ENCODE measurements around the gene MYG1.
"Not testable (repeated sequence)": the region's sequence is repeated elsewhere in the genome, so short reads cannot be mapped to it uniquely, and the experiment has no call there.

The MYG1 gene

GRCh38 chr12:53279888-53280498 lies 19.5 kb upstream of the MYG1 start:
- DNase-seq (ENCODE audit: low read depth in 3 of 3, low spot score in 1 of 3), result no peak

- DNase-seq (ENCODE audit: low read depth in 3 of 3, low spot score in 1 of 3), result no peak
Observed at GRCh38 chr12:53286448-53286847, 13.0 kb upstream of the MYG1 start.

GRCh38 chr12:53287741-53288216 lies 11.7 kb upstream of the MYG1 start:
- peak; percentile 40 to 56 (median 54) for DNase-seq (ENCODE audit: low read depth in 3 of 3, low spot score in 1 of 3)

- no peak for DNase-seq (ENCODE audit: low read depth in 3 of 3, low spot score in 1 of 3)
Observed at GRCh38 chr12:53288322-53288721, 11.2 kb upstream of the MYG1 start.

GRCh38 chr12:53289891-53290290 lies 9.6 kb upstream of the MYG1 start:
- DNase-seq (ENCODE audit: low read depth in 3 of 3, low spot score in 1 of 3), result no peak

DNA sequence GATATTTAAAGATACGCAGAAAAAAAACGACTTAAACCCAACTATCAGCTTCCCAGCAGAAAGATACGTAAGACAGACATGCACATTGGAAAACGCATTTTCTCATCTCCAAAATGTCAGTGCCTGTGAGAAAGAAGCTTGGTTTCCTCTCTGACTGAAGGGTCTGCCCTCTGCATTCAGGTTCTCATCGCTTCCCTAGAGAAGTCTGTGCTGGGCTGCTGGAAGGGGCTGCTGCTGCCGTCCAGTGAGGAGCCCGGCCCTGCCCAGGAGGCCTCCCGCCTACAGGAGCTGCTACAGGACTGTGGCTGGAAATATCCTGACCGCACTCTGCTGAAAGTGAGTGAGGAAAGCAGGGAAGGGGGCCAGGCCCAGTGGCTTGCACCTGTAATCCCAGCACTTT lies 8.8 kb upstream of the MYG1 start:
- DNase-seq (ENCODE audit: low read depth in 3 of 3, low spot score in 1 of 3), result no peak

- no peak for DNase-seq (ENCODE audit: low read depth in 3 of 3, low spot score in 1 of 3)
Observed at GRCh38 chr12:53292426-53292825, 7.1 kb upstream of the MYG1 start.

DNA sequence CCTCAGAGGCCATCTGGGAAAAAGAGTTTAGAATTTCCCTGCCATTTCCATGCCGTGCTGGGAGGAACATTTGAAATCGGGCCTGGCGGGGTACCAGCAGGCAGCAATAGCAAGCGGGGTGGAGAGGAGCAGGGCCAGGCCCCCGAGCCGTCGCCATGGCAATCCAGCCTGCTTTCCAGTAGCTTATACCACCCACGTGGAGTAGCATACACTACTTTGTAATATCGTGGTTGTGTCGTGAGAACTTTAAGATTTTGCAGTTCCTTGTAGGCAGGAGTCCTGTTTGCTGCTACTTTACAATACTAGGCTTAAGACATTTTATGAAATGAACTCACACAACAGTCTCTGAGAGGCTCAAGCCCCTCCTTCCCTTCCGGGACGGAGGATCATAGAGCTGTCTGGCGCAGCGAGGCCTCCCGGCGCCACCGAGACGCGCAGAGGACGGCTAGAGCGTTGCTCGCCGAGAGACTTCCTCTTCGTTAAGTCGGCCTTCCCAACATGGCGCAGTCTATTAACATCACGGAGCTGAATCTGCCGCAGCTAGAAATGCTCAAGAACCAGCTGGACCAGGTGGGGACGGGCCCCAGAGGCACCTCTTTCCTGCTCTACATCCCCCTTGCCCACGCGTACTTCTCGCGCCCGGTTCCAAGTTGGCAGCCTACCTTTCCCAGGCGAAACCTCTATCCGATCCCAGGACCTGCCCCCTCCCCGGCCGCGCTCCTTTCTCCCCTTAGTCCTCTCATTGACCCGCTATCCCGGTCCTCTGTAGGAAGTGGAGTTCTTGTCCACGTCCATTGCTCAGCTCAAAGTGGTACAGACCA lies 4.2 kb upstream of the MYG1 start, which contains the start of gene PFDN5:
PFDN5 (plus strand) TSS at position 473 of the 821 bp plus-strand sequence; CDS start at position 499, 26 bp downstream.
- DNase-seq (ENCODE audit: low read depth in 3 of 3, low spot score in 1 of 3), result peak; percentile 69 to 76 (median 74)

DNA sequence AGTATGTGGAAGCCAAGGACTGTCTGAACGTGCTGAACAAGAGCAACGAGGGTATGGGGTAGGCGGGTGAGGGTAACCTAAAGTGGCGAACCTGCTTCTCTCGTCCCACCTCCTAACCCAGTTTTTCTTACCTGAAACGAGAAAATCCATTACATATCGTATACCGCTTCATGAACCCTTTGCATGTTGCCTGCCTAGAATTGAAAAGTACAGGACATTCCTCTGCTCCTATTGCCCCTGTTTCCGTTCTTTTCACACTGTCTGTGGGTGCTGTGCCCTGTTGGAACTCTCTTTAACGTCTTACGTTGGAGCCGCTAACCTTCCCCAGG lies 3.6 kb upstream of the MYG1 start:
- DNase-seq (ENCODE audit: low read depth in 3 of 3, low spot score in 1 of 3), result no peak

GRCh38 chr12:53297106-53297505 lies 2.4 kb upstream of the MYG1 start:
- DNase-seq (ENCODE audit: low read depth in 3 of 3, low spot score in 1 of 3), result not testable (repeated sequence)

GRCh38 chr12:53298164-53298563 lies 1.3 kb upstream of the MYG1 start:
- no peak for DNase-seq (ENCODE audit: low read depth in 3 of 3, low spot score in 1 of 3)

GRCh38 chr12:53299101-53299453 lies 418 bp upstream of the MYG1 start:
- peak in 1 of 3 donors; percentile 10 for DNase-seq (ENCODE audit: low read depth in 3 of 3, low spot score in 1 of 3)

GRCh38 chr12:53300187-53300586 lies 692 bp downstream of the MYG1 start:
- DNase-seq (ENCODE audit: low read depth in 3 of 3, low spot score in 1 of 3), result no peak

- DNase-seq (ENCODE audit: low read depth in 3 of 3, low spot score in 1 of 3), result no peak
Observed at GRCh38 chr12:53302903-53303302, 3.4 kb downstream of the MYG1 start.

GRCh38 chr12:53306826-53307225 lies 7.3 kb downstream of the MYG1 start:
- DNase-seq (ENCODE audit: low read depth in 3 of 3, low spot score in 1 of 3), result no peak

GRCh38 chr12:53308276-53308675 lies 8.8 kb downstream of the MYG1 start:
- DNase-seq (ENCODE audit: low read depth in 3 of 3, low spot score in 1 of 3), result no peak

- no peak for DNase-seq (ENCODE audit: low read depth in 3 of 3, low spot score in 1 of 3)
Observed at GRCh38 chr12:53313996-53314395, 14.5 kb downstream of the MYG1 start.

- DNase-seq (ENCODE audit: low read depth in 3 of 3, low spot score in 1 of 3), result no peak
Observed at GRCh38 chr12:53320352-53321195, 21.1 kb downstream of the MYG1 start.

GRCh38 chr12:53324113-53324778 lies 24.8 kb downstream of the MYG1 start:
- DNase-seq (ENCODE audit: low read depth in 3 of 3, low spot score in 1 of 3), result peak in 2 of 3 donors; percentile 13 to 29

DNA sequence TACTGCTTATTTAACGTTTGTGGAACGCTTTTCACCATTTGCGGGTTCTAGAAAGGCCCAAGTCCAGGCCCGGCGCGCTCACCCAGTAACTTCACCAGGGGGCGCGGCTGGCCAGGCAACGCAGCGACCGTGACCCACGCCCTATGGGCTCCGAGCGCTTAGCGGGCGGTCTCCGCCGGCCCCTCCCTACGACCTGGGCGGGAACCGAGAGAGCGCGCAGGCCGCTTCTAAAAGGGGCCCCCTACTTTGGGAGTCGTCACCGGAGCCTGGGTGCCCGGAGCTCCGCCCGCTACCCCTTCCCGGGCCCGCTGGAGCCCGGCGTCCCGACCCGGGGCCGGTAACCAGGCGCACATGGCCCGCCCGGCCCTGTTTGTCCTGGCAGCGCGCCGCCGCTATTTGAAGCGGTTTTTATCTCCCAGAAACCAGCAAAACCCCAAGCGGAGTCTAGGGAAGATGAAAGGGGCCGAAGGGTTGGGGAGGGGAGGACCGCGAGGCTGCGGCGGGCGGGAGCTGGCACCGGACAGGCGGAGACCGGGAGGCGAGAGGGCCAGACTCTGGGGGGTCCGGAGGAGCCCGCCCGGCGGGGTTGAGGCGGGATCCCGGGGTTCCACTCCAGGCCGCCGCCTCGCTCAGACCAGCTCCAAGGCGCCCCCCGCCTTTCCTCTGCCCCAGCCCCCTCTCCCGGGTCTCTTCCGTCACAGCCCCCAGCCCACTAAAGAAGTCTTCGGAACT lies 25.4 kb downstream of the MYG1 start:
- DNase-seq (ENCODE audit: low read depth in 3 of 3, low spot score in 1 of 3), result peak; percentile 52 to 72 (median 64)

All from stimulated activated CD4-positive, alpha-beta T cell treated with anti-CD3 and anti-CD28 coated beads, TNF-alpha, amount 100 ng/mL, for 1 hour (primary cell).